Mesenchymal stem cell (in vitro differentiated cells and primary cell): Measurements from ENCODE around the gene COL4A2.

Experiments used
- DNase-seq: peaks from one replicate; pipeline ENCODE4 v3.0.0-alpha.2; 2013
- H2AFZ ChIP-seq: one replicate; pipeline ENCODE4 v1.6.1; 2013; ENCODE audit warnings: low read depth, mild to moderate bottlenecking, control low read depth, inconsistent platforms, low read length, moderate library complexity
- H2AK5ac ChIP-seq: 2 replicates; pipeline ENCODE4 v1.6.1; 2013; ENCODE audit warnings: low read length, moderate library complexity, mild to moderate bottlenecking, inconsistent platforms; ENCODE audit not compliant: severe bottlenecking
- H2BK120ac ChIP-seq: one replicate; pipeline ENCODE4 v1.6.1; 2013; ENCODE audit warnings: low read depth, mild to moderate bottlenecking, inconsistent platforms, low read length, moderate library complexity
- H2BK12ac ChIP-seq, 2 experiments: one replicate each; pipeline ENCODE4 v1.6.1; 2013; ENCODE audit warnings: inconsistent platforms in 2 of 2, low read length in 2 of 2, mild to moderate bottlenecking in 2 of 2, moderate library complexity in 2 of 2, control low read depth in 1 of 2
- H2BK15ac ChIP-seq: one replicate; pipeline ENCODE4 v1.6.1; 2013; ENCODE audit warnings: mild to moderate bottlenecking, low read depth, inconsistent platforms; ENCODE audit not compliant: poor library complexity, severe bottlenecking
- H2BK5ac ChIP-seq: 2 replicates; pipeline ENCODE4 v1.6.1; 2013; ENCODE audit warnings: low read depth, mild to moderate bottlenecking, low read length, control low read depth, inconsistent platforms; ENCODE audit not compliant: poor library complexity, severe bottlenecking
- H3K14ac ChIP-seq, 2 experiments: one replicate each; pipeline ENCODE4 v1.6.1; 2013; ENCODE audit warnings: inconsistent platforms in 2 of 2, low read length in 2 of 2, control low read depth in 1 of 2, mild to moderate bottlenecking in 1 of 2, moderate library complexity in 1 of 2
- H3K18ac ChIP-seq, 2 experiments: one replicate each; pipeline ENCODE4 v1.6.1; 2013; ENCODE audit warnings: inconsistent platforms in 2 of 2, low read length in 2 of 2, control low read depth in 1 of 2, low read depth in 1 of 2, mild to moderate bottlenecking in 1 of 2
- H3K23ac ChIP-seq, 2 experiments: one replicate each; pipeline ENCODE4 v1.6.1; 2013; ENCODE audit warnings: inconsistent platforms in 2 of 2, low read length in 2 of 2, mild to moderate bottlenecking in 2 of 2, moderate library complexity in 2 of 2, control low read depth in 1 of 2
- H3K27ac ChIP-seq: 2 replicates; pipeline ENCODE4 v1.5.1; 2013; ENCODE audit warnings: mild to moderate bottlenecking, moderate library complexity, low read length, control low read depth, inconsistent platforms; ENCODE audit not compliant: poor library complexity, severe bottlenecking
- H3K27me3 ChIP-seq, 2 experiments: 2 replicates each; pipeline versions ENCODE4 v1.6.1 to v1.7.0; 2013; ENCODE audit warnings: low read length in 2 of 2, mild to moderate bottlenecking in 2 of 2, moderate library complexity in 2 of 2, control low read depth in 1 of 2, inconsistent platforms in 1 of 2; ENCODE audit not compliant: control insufficient read depth in 1 of 2, insufficient read depth in 1 of 2
- H3K36me3 ChIP-seq, 2 experiments: 2 replicates each; pipeline versions ENCODE4 v1.6.1 to v1.7.0; 2013; ENCODE audit warnings: low read length in 2 of 2, control low read depth in 1 of 2, inconsistent platforms in 1 of 2, low read depth in 1 of 2, mild to moderate bottlenecking in 1 of 2; ENCODE audit not compliant: insufficient read depth in 2 of 2, control insufficient read depth in 1 of 2
- H3K4ac ChIP-seq, 2 experiments: one replicate each; pipeline ENCODE4 v1.6.1; 2013; ENCODE audit warnings: inconsistent platforms in 2 of 2, low read length in 2 of 2, mild to moderate bottlenecking in 2 of 2, moderate library complexity in 2 of 2, control low read depth in 1 of 2, low read depth in 1 of 2
- H3K4me1 ChIP-seq: 2 replicates; pipeline ENCODE4 v1.6.1; 2013; ENCODE audit warnings: low read depth, low read length, control low read depth; ENCODE audit not compliant: control insufficient read depth, insufficient read depth
- H3K4me2 ChIP-seq: 2 replicates; pipeline ENCODE4 v1.6.1; 2013; ENCODE audit warnings: low read length, mild to moderate bottlenecking, inconsistent platforms; ENCODE audit not compliant: poor library complexity, severe bottlenecking
- H3K4me3 ChIP-seq, 2 experiments: 2 replicates each; pipeline versions ENCODE4 v1.5.1 to v1.7.0; 2013; ENCODE audit warnings: low read length in 2 of 2, mild to moderate bottlenecking in 2 of 2, control low read depth in 1 of 2, low read depth in 1 of 2; ENCODE audit not compliant: insufficient read depth in 1 of 2
- H3K79me1 ChIP-seq: replicated peaks from 2 replicates; pipeline ENCODE4 v1.6.1; 2013; ENCODE audit warnings: mild to moderate bottlenecking, control low read depth, low read length, inconsistent platforms; ENCODE audit not compliant: poor library complexity, severe bottlenecking
- H3K9ac ChIP-seq: 2 replicates; pipeline ENCODE4 v1.7.0; 2013; ENCODE audit warnings: mild to moderate bottlenecking, low read length, moderate library complexity
- H3K9me3 ChIP-seq: 2 replicates; pipeline ENCODE4 v1.7.0; 2013; ENCODE audit warnings: mild to moderate bottlenecking, low read length; ENCODE audit not compliant: control insufficient read depth
- H4K8ac ChIP-seq: one replicate; pipeline ENCODE4 v1.6.1; 2013; ENCODE audit warnings: inconsistent platforms, mild to moderate bottlenecking, low read length, moderate library complexity
- H4K91ac ChIP-seq: one replicate; pipeline ENCODE4 v1.6.1; 2013; ENCODE audit warnings: mild to moderate bottlenecking, low read length, inconsistent platforms
- WGBS: methylation state at CpG from one replicate; pipeline ENCODE4 v1.1.7; 2013; ENCODE audit warnings: mixed read lengths; 5-methylcytosine and 5-hydroxymethylcytosine counted together

COL4A2 gene

GRCh38 chr13:110400786-110401533, 93.9 kb downstream of the COL4A2 start:
- H4K8ac ChIP-seq = no peak overlapping the region
- H3K9me3 ChIP-seq = no peaks in the 10 kb centered on the region
- no peak overlapping the region for H3K14ac ChIP-seq
- no peak overlapping the region for H2BK5ac ChIP-seq
- H3K4me2 ChIP-seq = no peak overlapping the region
- peaks cover 22% of the 10 kb centered on the region for H3K4me1 ChIP-seq
- no peak overlapping the region for H2BK12ac ChIP-seq
- H3K27me3 ChIP-seq = no peaks in the 10 kb centered on the region
- H3K36me3 ChIP-seq = peaks cover 0 to 15% of the 10 kb centered on the region in 2 experiments
- H4K91ac ChIP-seq = no peak overlapping the region
- H3K79me1 ChIP-seq = peaks cover 21% of the 10 kb centered on the region
- H2AK5ac ChIP-seq = peak overlapping the region; percentile 49
- H3K9ac ChIP-seq = peak overlapping the region; percentile 70
- H2BK120ac ChIP-seq = no peak overlapping the region
- H3K18ac ChIP-seq = peak overlapping the region in 1 of 2 experiments; percentile 14
- H3K23ac ChIP-seq = no peak overlapping the region
- no peak overlapping the region for H3K4ac ChIP-seq
- 92% methylated on average over 3 of the region's 3 CpGs for WGBS
- H2BK15ac ChIP-seq = no peak overlapping the region
- H3K4me3 ChIP-seq = no peak overlapping the region
- H2AFZ ChIP-seq = no peak overlapping the region
- peak; percentile 64 for DNase-seq
- no peak overlapping the region for H3K27ac ChIP-seq

GRCh38 chr13:110402299-110403069, 95.4 kb downstream of the COL4A2 start:
- Histone ChIP-seq H3K18ac (peak overlapping the region; percentile 85 to 93), H4K91ac (peak overlapping the region; percentile 97), H3K4me1 (peaks cover 27% of the 10 kb centered on the region), H2BK5ac (no peak overlapping the region), H3K14ac (peak overlapping the region in 1 of 2 experiments; percentile 89), H3K23ac (peak overlapping the region in 1 of 2 experiments; percentile 77), H2BK120ac (peak overlapping the region; percentile 71), H3K9me3 (no peaks in the 10 kb centered on the region), H2BK12ac (peak overlapping the region; percentile 33 to 96), H3K27ac (peak overlapping the region; percentile 52), H3K27me3 (no peaks in the 10 kb centered on the region), H3K9ac (no peak overlapping the region), H3K4ac (peak overlapping the region; percentile 63 to 94), H4K8ac (peak overlapping the region; percentile 96), H3K36me3 (peaks cover 0 to 22% of the 10 kb centered on the region in 2 experiments), H3K4me2 (no peak overlapping the region), H2BK15ac (peak overlapping the region; percentile 8), H3K79me1 (peaks cover 21% of the 10 kb centered on the region), H2AFZ (no peak overlapping the region), H2AK5ac (peak overlapping the region; percentile 81), H3K4me3 (no peak overlapping the region)
- DNase-seq = no peak
- 98% methylated on average over 9 of the region's 9 CpGs for WGBS

GRCh38 chr13:110403315-110403714, 96.2 kb downstream of the COL4A2 start:
- peaks cover 0 to 30% of the 10 kb centered on the region in 2 experiments for H3K36me3 ChIP-seq
- H3K9ac ChIP-seq = no peak overlapping the region
- no peak overlapping the region for H3K4ac ChIP-seq
- no peak overlapping the region for H3K23ac ChIP-seq
- peaks cover 23% of the 10 kb centered on the region for H3K79me1 ChIP-seq
- H3K9me3 ChIP-seq = no peaks in the 10 kb centered on the region
- no peak overlapping the region for H2BK120ac ChIP-seq
- no peak overlapping the region for H2AFZ ChIP-seq
- no peak overlapping the region for H3K4me2 ChIP-seq
- 16% methylated on average over 1 of the region's 1 CpG for WGBS
- no peak overlapping the region for H4K8ac ChIP-seq
- peak overlapping the region; percentile 52 for H3K27ac ChIP-seq
- H3K18ac ChIP-seq = no peak overlapping the region
- H2BK15ac ChIP-seq = no peak overlapping the region
- peaks cover 32% of the 10 kb centered on the region for H3K4me1 ChIP-seq
- DNase-seq = peak; percentile 59
- H3K14ac ChIP-seq = no peak overlapping the region
- no peak overlapping the region for H2AK5ac ChIP-seq
- H2BK12ac ChIP-seq = no peak overlapping the region
- no peaks in the 10 kb centered on the region for H3K27me3 ChIP-seq
- H3K4me3 ChIP-seq = no peak overlapping the region
- no peak overlapping the region for H4K91ac ChIP-seq
- H2BK5ac ChIP-seq = no peak overlapping the region

GRCh38 chr13:110403721-110404120, 96.6 kb downstream of the COL4A2 start:
- no peak overlapping the region for H2BK5ac ChIP-seq
- H3K4me3 ChIP-seq = no peak overlapping the region
- peak overlapping the region in 1 of 2 experiments; percentile 95 for H2BK12ac ChIP-seq
- H3K27ac ChIP-seq = peak overlapping the region; percentile 18
- no peak overlapping the region for H2BK120ac ChIP-seq
- H2BK15ac ChIP-seq = no peak overlapping the region
- H3K79me1 ChIP-seq = peaks cover 23% of the 10 kb centered on the region
- no peak overlapping the region for H2AFZ ChIP-seq
- H3K4me2 ChIP-seq = no peak overlapping the region
- H2AK5ac ChIP-seq = no peak overlapping the region
- H3K23ac ChIP-seq = no peak overlapping the region
- DNase-seq = peak; percentile 65
- H3K18ac ChIP-seq = peak overlapping the region; percentile 3 to 92
- no peak overlapping the region for H4K91ac ChIP-seq
- peaks cover 36% of the 10 kb centered on the region for H3K4me1 ChIP-seq
- H3K36me3 ChIP-seq = peaks cover 0 to 34% of the 10 kb centered on the region in 2 experiments
- peak overlapping the region in 1 of 2 experiments; percentile 39 for H3K14ac ChIP-seq
- no peak overlapping the region for H4K8ac ChIP-seq
- no peak overlapping the region for H3K9ac ChIP-seq
- peak overlapping the region in 1 of 2 experiments; percentile 24 for H3K4ac ChIP-seq
- 71% methylated on average over 1 of the region's 2 CpGs for WGBS
- no peaks in the 10 kb centered on the region for H3K9me3 ChIP-seq
- H3K27me3 ChIP-seq = no peaks in the 10 kb centered on the region
